Measurements from ENCODE around the gene SGCA.

DNA sequence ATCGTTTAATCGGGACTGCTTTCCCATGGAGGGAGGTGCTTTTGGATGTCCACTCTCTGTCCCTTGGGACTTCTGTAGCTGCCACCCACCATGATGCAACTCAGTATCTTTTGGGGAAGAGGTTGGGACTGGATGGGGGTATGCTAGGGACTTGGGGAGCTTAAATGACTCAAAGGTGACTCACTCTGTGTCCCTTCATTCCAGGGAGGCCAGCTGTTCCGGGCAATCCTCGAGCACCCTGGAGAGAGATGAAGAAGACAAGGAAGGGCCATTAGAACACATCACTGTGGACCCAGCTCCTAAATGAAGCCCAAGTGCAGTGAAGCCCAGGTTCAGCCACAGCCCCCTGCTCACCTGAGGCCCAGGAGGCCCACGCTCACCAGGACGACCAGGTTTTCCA, 31.0 kb downstream of the SGCA start:
- TF ChIP-seq, protein P1, sequence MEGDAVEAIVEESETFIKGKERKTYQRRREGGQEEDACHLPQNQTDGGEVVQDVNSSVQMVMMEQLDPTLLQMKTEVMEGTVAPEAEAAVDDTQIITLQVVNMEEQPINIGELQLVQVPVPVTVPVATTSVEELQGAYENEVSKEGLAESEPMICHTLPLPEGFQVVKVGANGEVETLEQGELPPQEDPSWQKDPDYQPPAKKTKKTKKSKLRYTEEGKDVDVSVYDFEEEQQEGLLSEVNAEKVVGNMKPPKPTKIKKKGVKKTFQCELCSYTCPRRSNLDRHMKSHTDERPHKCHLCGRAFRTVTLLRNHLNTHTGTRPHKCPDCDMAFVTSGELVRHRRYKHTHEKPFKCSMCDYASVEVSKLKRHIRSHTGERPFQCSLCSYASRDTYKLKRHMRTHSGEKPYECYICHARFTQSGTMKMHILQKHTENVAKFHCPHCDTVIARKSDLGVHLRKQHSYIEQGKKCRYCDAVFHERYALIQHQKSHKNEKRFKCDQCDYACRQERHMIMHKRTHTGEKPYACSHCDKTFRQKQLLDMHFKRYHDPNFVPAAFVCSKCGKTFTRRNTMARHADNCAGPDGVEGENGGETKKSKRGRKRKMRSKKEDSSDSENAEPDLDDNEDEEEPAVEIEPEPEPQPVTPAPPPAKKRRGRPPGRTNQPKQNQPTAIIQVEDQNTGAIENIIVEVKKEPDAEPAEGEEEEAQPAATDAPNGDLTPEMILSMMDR (conservative IDR thresholded peaks at IDR 0.05), result no peak
- no peak for TF ChIP-seq EZH2 (IDR thresholded peaks at IDR 0.05; ENCODE audit: low read depth)

Data from PC-9 (cell line).